Activated CD8-positive, alpha-beta memory T cell treated with anti-CD3 and anti-CD28 coated beads for 36 hours (primary cell): ENCODE measurements around the gene SAFB2. TPM values are rescaled to one million over a fixed set of nuclear protein-coding genes. Genes with fewer than 3 reads are reported as not detected.

ENCODE experiments used
- CTCF ChIA-PET: fragments of 350-600 bp; sonication (Branson Sonifier 250); formaldehyde crosslinking; loops from one replicate; lab custom pipeline; 2021; ENCODE audit warnings: antibody characterized with exemption; lab: Charles Lee
- POLR2A ChIA-PET: fragments of 350-600 bp; sonication (Branson Sonifier 250); formaldehyde crosslinking; loops from one replicate; lab custom pipeline; 2021; ENCODE audit warnings: antibody characterized with exemption; lab: Charles Lee
- total RNA-seq, 2 experiments: library from RNA; stranded (reverse); gene quantifications; one replicate each; pipeline ENCODE4 v1.2.3, GENCODE V29; 2021

The SAFB2 gene
- total RNA-seq, 2 experiments from 2014 or later = 78.5 to 83.6 TPM

- ChIA-PET POLR2A (no interaction called here), CTCF (no interaction called here)
Observed at GRCh38 chr19:5590865-5591154, 31.8 kb downstream of the SAFB2 start.

- ChIA-PET POLR2A (no interaction called here), CTCF (no interaction called here)
Observed at GRCh38 chr19:5590151-5590864, 32.3 kb downstream of the SAFB2 start.

GRCh38 chr19:5588906-5589676, 33.5 kb downstream of the SAFB2 start:
- ChIA-PET POLR2A (no interaction called here), CTCF (no interaction called here)

- CTCF ChIA-PET = no interaction called here
- POLR2A ChIA-PET = no interaction called here
Observed at GRCh38 chr19:5588441-5588840, 34.1 kb downstream of the SAFB2 start.

GRCh38 chr19:5587661-5588060, 34.9 kb downstream of the SAFB2 start:
- ChIA-PET POLR2A (no interaction called here), CTCF (no interaction called here)

- POLR2A ChIA-PET = no interaction called here
- CTCF ChIA-PET = no interaction called here
Observed at GRCh38 chr19:5587071-5587455, 35.5 kb downstream of the SAFB2 start.

GRCh38 chr19:5586300-5587070, 36.1 kb downstream of the SAFB2 start:
- ChIA-PET CTCF (no interaction called here), POLR2A (interaction anchor here (0.6 kb wide), 1 partner anchor 603 kb away, joined by 11 read pairs; no protein-coding TSS in a partner anchor)

- CTCF ChIA-PET = no interaction called here
- POLR2A ChIA-PET = no interaction called here
Observed at GRCh38 chr19:5585461-5586299, 36.9 kb downstream of the SAFB2 start.

GRCh38 chr19:5580161-5580571, 42.4 kb downstream of the SAFB2 start:
- ChIA-PET CTCF (no interaction called here), POLR2A (no interaction called here)

GRCh38 chr19:5579697-5580096, 42.9 kb downstream of the SAFB2 start:
- ChIA-PET POLR2A (no interaction called here), CTCF (no interaction called here)

GRCh38 chr19:5579286-5579685, 43.3 kb downstream of the SAFB2 start:
- POLR2A ChIA-PET = no interaction called here
- CTCF ChIA-PET = no interaction called here

- ChIA-PET POLR2A (no interaction called here), CTCF (no interaction called here)
Observed at GRCh38 chr19:5578097-5578846, 44.3 kb downstream of the SAFB2 start.

- ChIA-PET CTCF (no interaction called here), POLR2A (no interaction called here)
Observed at GRCh38 chr19:5575590-5575989, 47.0 kb downstream of the SAFB2 start.

GRCh38 chr19:5572556-5573286, 49.9 kb downstream of the SAFB2 start:
- CTCF ChIA-PET = no interaction called here
- POLR2A ChIA-PET = interaction anchor here (0.5 kb wide), 1 partner anchor 257 kb away, joined by 3 read pairs; no protein-coding TSS in a partner anchor

GRCh38 chr19:5571777-5572176, 50.8 kb downstream of the SAFB2 start:
- CTCF ChIA-PET = no interaction called here
- POLR2A ChIA-PET = interaction anchor here (0.7 kb wide), 1 partner anchor 637 kb away, joined by 3 read pairs; no protein-coding TSS in a partner anchor

- CTCF ChIA-PET = no interaction called here
Observed at GRCh38 chr19:5567970-5568407, 54.6 kb downstream of the SAFB2 start.

GRCh38 chr19:5567360-5567969, 55.1 kb downstream of the SAFB2 start, which contains the start of gene TINCR:
Gene TINCR, minus strand, starts transcription at chr19:5567953.
- POLR2A ChIA-PET = no interaction called here
- CTCF ChIA-PET = no interaction called here

More at GRCh38 chr19:5567970-5568407, 54.6 kb downstream of the SAFB2 start:
- POLR2A ChIA-PET = no interaction called here
